Inferior parietal cortex (tissue), 1 donor: ENCODE results near the gene GJC2.

Source experiments
- DNase-seq: peaks from one replicate; pipeline ENCODE4 v3.0.0-alpha.2; 2016; ENCODE audit errors: extremely low spot score

Gene GJC2

GRCh38 chr1:228114827-228115226 is 34.9 kb upstream of the GJC2 start:
- DNase-seq, result no peak

- no peak for DNase-seq
Measured at GRCh38 chr1:228117335-228117734, 32.4 kb upstream of the GJC2 start.

- no peak for DNase-seq
Measured at GRCh38 chr1:228118040-228118439, 31.7 kb upstream of the GJC2 start.

- no peak for DNase-seq
Measured at GRCh38 chr1:228120351-228120750, 29.4 kb upstream of the GJC2 start.

- no peak for DNase-seq
Measured at GRCh38 chr1:228120857-228121489, 28.8 kb upstream of the GJC2 start.

- DNase-seq, result no peak
Measured at GRCh38 chr1:228122921-228123441, 26.7 kb upstream of the GJC2 start.

GRCh38 chr1:228123505-228123904 is 26.2 kb upstream of the GJC2 start:
- no peak for DNase-seq

- DNase-seq, result no peak
Measured at GRCh38 chr1:228125185-228125584, 24.5 kb upstream of the GJC2 start.

- DNase-seq, result no peak
Measured at GRCh38 chr1:228131766-228132165, 18.0 kb upstream of the GJC2 start.

- no peak for DNase-seq
Measured at GRCh38 chr1:228134591-228134990, 15.1 kb upstream of the GJC2 start.

- no peak for DNase-seq
Measured at GRCh38 chr1:228136901-228137300, 12.8 kb upstream of the GJC2 start.

GRCh38 chr1:228139406-228139930 is 10.3 kb upstream of the GJC2 start:
- DNase-seq, result no peak

- peak; percentile 95 for DNase-seq
Measured at GRCh38 chr1:228139931-228140723, 9.6 kb upstream of the GJC2 start, which contains the start of gene GUK1. GUK1 (plus strand) TSS chr1:228140279; CDS start chr1:228140303, 24 bp downstream.

- DNase-seq, result no peak
Measured at GRCh38 chr1:228140724-228141225, 9.0 kb upstream of the GJC2 start.

- no peak for DNase-seq
Measured at GRCh38 chr1:228141226-228142044, 8.3 kb upstream of the GJC2 start.

GRCh38 chr1:228142155-228142691 is 7.5 kb upstream of the GJC2 start:
- no peak for DNase-seq

GRCh38 chr1:228142701-228143136 is 7.0 kb upstream of the GJC2 start:
- no peak for DNase-seq

GRCh38 chr1:228143480-228144192 is 6.1 kb upstream of the GJC2 start:
- DNase-seq, result no peak

- DNase-seq, result no peak
Measured at GRCh38 chr1:228144193-228144992, 5.3 kb upstream of the GJC2 start.

- DNase-seq, result no peak
Measured at GRCh38 chr1:228144993-228145343, 4.8 kb upstream of the GJC2 start.
